Dermis blood vessel endothelial cell (primary cell): Measurements from ENCODE around the gene SEC24A. TPM values are rescaled to one million over a fixed set of nuclear protein-coding genes. Genes with fewer than 3 reads are reported as not detected.
"Not testable (repeated sequence)": the region's sequence is repeated elsewhere in the genome, so short reads cannot be mapped to it uniquely, and the experiment has no call there.

Experiments used
- DNase-seq: peaks from one replicate; pipeline ENCODE4 v3.0.0; 2010
- total RNA-seq: library from RNA; depleted of rRNA; stranded (reverse); fragments of >200 nt; gene quantifications from 2 replicates; pipeline ENCODE4 v1.2.3, GENCODE V29; 2014

SEC24A gene
- total RNA-seq, 1 donor from 2014 or later: 22.8 TPM

DNA sequence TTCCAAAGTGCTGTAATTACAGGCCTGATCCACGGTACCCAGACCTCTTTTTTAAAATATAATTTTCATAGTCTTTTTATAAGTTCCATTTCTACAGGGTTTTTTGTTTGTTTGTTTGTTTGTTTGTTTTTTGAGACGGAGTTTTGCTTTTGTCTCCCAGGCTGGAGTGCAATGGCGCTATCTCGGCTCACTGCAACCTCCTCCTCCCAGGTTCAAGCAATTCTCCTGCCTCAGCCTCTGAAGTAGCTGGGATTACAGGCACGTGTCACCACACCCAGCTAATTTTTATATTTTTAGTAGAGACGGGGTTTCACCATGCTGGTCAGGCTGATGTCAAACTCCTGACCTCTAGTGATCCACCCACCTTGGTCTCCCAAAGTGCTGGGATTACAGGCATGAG is 2.1 kb downstream of the SEC24A start:
- not testable (repeated sequence) for DNase-seq

DNA sequence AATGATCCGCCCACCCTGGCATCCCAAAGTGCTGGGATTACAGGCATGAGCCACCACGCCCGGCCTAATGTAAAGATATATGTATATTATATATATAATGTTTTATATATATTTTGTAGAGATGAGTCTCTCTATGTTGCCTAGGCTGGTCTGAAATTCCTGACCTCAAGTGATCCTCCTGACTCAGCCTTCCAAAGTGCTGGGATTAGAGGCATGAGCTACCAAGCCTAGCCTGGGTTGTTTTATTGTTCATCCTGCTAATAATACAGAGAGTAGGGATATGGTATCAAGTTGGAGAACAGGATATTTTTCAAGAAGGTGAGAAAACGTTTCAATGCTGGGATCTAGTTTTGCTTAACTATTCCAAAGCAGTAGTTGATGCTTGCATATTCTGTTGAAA is 2.9 kb downstream of the SEC24A start:
- no peak for DNase-seq

GRCh38 chr5:134656690-134657089 is 8.1 kb downstream of the SEC24A start:
- DNase-seq: no peak

DNA sequence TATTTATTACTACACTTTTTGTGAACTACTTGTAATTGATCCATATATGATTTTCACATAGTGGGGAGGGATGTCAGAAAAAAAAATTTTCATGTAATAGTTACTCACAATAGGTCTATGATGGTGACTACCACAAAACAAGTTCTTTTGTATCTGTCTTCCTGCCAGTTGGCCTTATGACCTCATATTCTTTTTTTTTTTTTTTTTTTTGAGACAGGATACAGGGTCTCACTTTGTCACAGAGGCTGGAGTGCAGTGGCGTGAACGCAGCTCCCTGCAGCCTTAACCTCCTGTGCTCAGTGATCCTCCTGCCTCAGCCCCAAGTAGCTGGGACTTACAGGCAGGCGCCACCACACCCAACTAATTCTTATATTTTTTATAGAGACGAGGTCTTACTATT is 10.9 kb downstream of the SEC24A start:
- peak; percentile 67 for DNase-seq

- DNase-seq: no peak
These were observed 11.3 kb downstream of the SEC24A start for GRCh38 chr5:134659922-134660321.

DNA sequence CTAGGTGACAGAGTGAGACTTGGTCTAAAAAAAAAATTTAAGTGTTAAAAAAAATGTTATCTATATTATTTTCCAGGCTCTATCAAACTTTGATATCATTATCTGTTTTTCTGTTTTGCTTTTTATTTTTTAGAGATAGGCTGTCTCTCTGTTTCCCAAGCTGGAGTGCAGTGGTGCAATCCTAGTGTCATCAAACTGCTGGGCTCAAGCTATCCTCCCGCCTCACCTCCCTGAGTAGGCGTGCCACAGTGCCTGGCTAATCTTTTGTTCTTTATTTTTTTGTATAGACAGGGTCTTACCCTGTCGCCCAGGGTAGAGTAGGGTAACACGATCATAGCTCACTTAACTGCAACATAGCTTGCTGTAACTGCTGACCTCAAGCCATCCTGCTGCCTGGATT is 14.4 kb downstream of the SEC24A start:
- DNase-seq: no peak

GRCh38 chr5:134664448-134664847 is 15.9 kb downstream of the SEC24A start:
- no peak for DNase-seq

DNA sequence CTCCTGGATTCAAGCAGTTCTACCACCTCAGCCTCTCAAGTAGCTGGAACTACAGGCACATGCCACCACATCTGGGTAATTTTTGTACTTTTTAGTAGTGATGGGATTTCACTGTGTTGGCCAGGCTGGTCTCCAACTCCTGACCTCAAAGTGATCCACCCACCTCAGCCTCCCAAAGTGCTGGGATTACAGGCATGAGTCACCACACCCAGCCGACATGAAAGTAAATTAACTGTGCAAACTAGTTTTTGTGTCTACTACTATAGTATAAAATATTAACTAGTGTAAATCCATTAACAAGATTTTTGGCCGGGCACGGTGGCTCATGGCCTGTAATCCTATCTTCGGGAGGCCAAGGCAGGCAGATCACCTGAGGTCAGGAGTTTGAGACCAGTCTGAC is 25.0 kb downstream of the SEC24A start:
- not testable (repeated sequence) for DNase-seq

DNA sequence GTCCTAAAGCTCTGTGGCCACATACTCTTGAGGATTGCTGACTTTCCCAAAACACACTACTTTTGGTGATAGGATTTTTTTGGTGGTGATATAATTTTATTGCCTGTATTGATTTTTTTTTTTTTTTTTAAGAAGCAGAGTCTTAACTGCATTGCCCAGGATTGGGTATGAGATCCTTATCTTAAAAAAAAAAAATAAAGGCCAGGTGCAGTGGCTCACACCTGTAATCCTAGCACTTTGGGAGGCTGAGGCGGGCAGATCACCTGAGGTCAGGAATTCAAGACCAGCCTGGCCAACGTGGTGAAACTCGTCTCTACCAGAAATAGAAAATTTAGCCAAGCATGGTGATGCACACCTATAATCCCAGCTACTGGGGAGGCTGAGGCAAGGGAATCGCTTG is 28.8 kb downstream of the SEC24A start:
- not testable (repeated sequence) for DNase-seq

DNA sequence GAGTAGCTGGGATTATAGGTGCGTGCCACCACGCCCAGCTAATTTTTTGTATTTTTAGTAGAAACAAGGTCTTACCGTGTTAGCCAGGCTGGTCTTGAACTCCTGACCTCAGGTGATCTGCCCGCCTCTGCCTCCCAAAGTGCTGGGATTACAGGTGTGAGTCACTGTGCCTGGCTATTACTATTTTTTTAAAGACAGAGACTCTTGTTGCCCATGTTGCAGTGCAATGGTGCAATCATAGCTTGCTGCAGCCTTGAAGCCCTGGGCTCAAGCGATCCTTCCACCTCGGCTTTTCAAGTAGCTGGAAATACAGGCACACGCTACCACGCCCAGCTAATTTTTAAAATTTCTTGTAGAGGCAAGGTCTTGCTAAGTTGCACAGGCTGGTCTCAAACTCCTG is 41.6 kb downstream of the SEC24A start:
- not testable (repeated sequence) for DNase-seq

- no peak for DNase-seq
These were observed 44.1 kb downstream of the SEC24A start for GRCh38 chr5:134692722-134693121.

DNA sequence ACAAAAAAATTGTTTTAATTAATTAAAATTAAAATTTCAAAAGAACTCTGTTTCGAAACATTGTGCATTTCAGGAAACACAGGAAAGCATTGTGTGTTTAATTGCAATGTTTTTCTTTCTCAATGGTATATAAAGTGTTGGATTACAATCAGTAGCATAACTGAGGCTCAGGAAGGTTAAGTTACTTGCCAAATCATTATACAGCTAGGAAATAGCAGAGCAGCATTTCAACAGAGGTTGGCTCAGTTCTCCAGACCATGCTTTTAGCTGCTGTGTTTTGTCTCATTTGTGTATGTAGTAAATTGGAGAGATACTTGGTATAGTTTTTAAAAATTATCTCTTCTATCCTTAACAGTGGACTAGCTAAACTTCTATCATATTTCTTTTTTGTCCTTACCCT is 59.7 kb downstream of the SEC24A start:
- DNase-seq: no peak

DNA sequence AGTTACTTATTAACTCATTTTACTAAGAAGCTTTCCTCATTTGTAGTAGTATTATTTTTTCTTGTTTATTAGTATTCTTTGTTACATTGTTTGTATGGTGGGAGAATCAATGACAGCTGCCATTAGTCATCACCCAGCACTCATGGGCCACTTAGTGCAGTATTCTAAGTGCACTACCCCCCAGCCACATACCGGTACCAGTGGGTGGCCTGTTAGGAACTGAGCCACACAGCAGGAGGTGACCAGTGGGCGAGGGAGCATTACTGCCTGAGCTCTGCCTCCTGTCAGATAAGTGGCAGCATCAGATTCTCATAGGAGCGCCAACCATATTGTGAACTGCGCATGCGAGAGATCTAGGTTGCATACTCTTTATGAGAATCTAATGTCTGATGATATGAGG is 65.5 kb downstream of the SEC24A start:
- DNase-seq: no peak

- no peak for DNase-seq
These were observed 66.0 kb downstream of the SEC24A start for GRCh38 chr5:134714541-134714940.

DNA sequence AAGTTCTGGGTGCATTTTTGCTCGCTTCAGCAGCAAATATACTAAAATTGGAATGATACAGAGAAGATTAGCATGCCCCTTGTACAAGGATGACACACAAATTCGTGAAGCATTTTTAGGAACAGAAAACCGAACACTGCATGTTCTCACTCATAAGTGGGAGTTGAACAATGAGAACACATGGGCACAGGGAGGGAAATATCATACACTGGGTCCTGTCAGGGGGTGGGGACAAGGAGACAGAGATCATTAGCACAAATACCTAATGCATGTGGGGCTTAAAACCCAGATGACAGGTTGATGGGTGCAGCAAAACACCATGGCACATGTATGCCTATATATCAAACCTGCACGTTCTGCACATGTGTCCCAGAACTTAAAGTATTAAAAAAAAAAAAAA is 66.9 kb downstream of the SEC24A start:
- DNase-seq: not testable (repeated sequence)

- no peak for DNase-seq
These were observed 76.3 kb downstream of the SEC24A start for GRCh38 chr5:134724872-134725271.

DNA sequence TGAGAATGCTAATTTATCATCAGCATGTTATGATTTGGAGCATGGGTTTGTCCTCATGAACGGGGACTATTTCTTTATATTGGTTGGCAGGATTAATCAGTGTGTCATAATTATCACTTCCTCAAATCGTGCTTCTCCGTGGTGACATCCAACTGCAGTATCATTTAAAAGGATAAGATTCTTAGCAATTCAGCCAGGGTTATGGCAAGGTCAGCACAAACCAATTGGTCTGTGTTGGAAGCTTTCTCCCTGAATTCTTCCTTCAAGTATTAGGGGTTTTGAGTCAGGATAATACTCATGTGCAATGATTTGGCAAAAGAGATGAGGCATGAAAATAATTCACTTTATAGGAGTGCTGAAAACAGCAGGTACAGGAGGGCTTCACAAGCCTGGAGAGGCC is 84.2 kb downstream of the SEC24A start:
- no peak for DNase-seq

GRCh38 chr5:134735243-134735642 is 86.7 kb downstream of the SEC24A start:
- DNase-seq: no peak

DNA sequence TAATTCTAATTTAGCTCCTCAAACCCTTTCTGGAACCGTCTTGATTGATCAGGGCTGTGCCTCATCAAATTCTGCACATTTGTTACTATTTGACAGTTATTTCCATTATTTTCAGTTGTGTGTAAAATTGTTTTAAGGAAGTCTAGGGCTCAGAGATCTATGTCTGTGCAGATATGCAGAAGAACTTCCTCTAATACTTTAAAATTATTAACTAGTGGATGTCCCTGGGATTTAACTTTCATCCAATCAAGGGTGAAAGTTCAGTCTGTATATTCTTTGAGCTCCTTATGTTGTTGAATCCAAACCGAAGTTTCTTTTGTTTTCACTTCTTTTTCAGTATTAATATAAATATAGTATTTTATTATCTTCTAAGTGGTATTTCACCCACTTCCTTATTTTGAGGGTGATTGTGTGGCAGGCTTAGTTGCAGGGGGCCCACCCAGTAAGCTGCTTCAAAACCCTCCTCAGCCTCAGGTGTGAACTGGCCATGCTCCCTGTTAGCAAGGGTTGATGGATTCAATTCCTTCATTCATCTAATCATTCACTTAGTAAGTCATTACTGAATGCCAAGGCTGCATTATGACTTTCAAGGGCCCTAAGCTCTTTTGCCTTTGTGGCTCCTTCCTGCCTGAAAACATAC is 87.7 kb downstream of the SEC24A start:
- DNase-seq: no peak

- peak; percentile 99 for DNase-seq
These were observed 89.8 kb downstream of the SEC24A start, which contains the start of gene CAMLG for GRCh38 chr5:134738133-134738962. CAMLG (plus strand) TSS chr5:134738548; CDS start chr5:134738621, 73 bp downstream.

DNA sequence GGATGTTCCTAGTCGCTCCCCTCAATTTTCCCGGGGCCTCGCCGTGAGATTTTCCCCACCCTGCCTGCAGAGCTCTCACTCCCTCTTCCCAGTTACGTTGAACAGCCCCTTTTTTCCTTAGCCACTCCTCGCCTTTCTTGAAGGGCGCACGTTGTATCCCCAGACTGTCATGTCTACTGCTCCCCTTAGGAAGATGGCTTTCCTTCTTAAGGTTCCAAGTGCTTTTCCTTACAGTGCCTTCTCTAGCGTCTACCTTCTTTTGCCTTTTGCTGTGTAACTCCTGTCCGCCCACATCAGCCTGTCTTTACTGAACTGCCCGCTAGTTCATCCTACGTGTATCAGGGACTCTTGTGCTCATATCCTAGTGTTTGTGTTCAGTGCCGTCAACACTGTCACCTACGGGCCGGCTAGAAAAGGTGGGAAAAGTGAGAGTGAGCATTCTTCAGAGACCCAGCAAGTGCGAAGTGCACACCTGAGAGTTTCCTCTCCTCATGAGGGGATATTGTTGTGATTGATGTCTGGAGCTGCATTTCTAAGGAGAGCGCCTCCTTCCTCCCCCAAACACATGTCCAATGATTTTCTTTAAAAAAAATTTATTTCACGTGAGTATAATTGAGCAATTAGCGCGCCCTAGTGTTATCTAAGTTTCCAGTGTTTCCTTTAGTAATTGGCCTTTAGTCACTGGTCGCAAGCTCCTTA is 90.5 kb downstream of the SEC24A start:
- peak; percentile 69 for DNase-seq

DNA sequence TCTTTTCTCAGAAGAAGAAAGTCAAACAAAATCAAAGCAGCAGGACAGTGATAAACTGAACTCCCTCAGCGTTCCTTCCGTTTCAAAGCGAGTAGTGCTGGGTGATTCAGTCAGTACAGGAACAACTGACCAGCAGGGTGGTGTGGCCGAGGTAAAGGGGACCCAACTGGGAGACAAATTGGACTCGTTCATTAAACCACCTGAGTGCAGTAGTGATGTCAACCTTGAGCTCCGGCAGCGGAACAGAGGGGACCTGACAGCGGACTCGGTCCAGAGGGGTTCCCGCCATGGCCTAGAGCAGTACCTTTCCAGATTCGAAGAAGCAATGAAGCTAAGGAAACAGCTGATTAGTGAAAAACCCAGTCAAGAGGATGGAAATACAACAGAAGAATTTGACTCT is 92.5 kb downstream of the SEC24A start:
- no peak for DNase-seq

DNA sequence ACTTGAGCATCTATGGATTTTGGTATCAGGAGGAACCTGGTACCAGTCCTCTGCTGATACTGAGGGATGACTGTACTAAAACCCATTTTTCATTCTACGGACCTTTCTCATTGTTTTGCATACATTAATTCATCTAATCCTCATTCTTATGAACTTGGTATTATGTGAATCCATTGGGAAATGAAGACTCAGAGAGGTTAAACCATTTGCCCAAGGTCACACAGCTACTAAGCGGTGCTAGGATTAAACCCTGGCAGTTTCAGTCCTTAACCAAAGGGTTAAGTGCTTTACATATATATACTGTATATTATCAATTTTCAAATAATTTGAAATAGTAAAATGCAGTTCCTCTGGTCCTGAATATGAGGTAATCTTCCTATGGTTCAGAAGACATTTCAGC is 93.5 kb downstream of the SEC24A start:
- DNase-seq: no peak

GRCh38 chr5:134749415-134749814 is 100.8 kb downstream of the SEC24A start:
- DNase-seq: no peak
